HUDEP-2 (cell line): ENCODE data around the gene CACNA1H.

Experiments used
- DNase-seq, 76 experiments: peaks; one replicate each; lab custom pipeline; 2025; ENCODE audit not compliant: unreplicated experiment in 76 of 76; lab: John Stamatoyannopoulos, UW

Gene CACNA1H

DNA sequence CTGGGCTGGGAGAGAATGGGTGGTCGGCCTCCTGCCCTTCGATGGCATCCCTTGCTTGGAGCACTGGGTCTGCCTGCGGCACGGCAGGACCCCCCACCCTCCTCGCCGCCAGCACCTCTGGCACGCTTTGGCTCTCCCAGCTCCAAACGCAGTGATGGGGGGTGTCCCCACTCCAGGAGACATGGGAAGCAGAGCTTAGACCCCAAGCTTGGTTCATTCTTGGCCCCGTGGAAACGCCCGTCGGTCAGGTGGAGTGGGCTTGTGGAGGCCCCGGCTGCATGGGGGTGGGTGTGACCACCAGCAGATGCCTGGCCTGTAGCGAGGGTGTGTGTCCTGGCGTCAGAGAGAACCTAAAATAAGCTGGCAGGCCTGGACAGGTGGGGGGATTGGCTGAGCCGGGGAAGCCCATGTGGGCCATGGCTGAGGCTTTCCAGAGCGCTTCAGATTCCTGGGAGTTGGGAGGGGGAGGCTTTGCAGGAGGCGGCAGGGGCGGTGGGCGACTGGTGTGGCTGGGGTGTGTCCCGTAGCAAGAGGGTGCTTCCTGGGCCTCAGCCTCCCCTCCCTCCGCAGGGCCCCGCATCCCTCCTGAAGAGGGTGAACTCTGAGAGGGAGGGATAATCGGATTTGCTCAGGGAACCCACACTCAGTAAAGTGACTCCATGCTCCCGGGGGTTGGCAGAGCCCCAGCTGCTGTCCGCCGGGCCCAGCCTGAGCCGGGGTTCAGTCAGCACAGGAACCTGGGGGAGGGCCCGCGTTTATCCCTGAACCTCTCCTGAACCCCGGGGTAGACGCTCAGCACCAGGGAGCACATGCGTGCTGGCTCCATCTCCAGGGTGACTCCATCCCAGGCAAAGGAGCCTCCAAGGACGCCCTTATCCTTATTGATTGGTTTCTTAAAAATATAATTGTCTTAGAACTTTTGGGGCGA is 3.4 kb downstream of the CACNA1H start:
- no peak for DNase-seq

GRCh38 chr16:1156983-1157638 is 4.2 kb downstream of the CACNA1H start:
- no peak for DNase-seq

- no peak for DNase-seq
Observed at GRCh38 chr16:1157639-1158455, 4.9 kb downstream of the CACNA1H start.

- DNase-seq = no peak
Observed at GRCh38 chr16:1158456-1159324, 5.8 kb downstream of the CACNA1H start.

GRCh38 chr16:1159325-1159972 is 6.5 kb downstream of the CACNA1H start:
- no peak for DNase-seq

- DNase-seq = no peak
Observed at GRCh38 chr16:1159973-1160772, 7.3 kb downstream of the CACNA1H start.

DNA sequence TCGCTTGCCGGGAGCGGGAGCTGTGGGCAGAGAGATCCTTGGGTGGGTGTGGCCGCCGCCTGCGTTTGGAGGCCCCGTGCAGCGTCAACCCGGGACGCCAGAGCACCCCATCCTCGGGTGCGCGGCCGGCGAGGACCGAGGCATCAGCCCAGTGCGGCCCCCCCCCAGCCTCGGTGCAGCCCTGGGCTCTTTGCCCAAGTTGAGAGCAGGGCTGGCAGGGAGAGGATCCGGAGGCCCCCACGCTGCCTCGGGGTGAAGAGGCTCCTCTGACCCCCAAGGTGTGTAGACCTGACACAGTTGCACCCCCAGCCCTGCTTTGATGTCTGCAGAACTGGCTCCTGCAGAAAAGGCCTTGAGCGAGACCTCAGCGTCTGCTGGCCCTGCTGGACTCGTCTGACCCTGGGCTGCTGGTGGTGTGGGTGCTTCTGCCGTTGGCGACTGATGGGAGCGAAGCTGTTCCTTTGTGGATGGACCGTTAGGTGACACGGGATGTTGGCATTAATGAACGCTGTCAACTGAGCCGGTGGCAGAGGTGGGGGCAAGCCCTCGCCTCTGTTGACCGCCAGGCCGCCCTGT is 8.0 kb downstream of the CACNA1H start:
- DNase-seq = no peak

- DNase-seq = no peak
Observed at GRCh38 chr16:1162701-1163566, 10.0 kb downstream of the CACNA1H start.

DNA sequence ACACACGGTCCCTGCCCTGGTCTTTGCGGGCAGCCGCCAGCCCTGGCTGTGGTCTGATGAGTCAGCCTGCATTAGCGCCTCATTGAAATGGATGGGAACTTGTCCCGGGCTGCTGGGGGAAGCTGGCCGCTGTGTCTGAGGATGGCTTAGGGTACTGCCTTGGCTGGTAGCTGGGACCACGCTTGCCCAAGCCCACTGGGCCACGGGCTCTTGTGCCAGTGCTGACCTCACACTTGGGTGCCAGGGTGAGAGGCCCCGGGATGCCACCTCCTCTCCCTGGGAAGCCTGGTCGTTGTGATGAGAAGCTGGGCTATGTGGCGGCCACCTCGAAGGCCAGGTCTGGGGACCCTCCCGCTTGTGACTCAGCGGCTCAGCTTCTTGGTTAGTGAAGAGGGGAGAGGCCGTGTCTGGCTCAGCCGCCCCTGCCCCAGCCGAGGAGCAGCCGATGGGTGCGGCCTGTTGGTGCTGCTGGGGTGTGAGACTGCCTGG is 10.7 kb downstream of the CACNA1H start:
- DNase-seq = peak in 1 of 76 experiments; percentile 9

- no peak for DNase-seq
Observed at GRCh38 chr16:1164382-1164781, 11.5 kb downstream of the CACNA1H start.

DNA sequence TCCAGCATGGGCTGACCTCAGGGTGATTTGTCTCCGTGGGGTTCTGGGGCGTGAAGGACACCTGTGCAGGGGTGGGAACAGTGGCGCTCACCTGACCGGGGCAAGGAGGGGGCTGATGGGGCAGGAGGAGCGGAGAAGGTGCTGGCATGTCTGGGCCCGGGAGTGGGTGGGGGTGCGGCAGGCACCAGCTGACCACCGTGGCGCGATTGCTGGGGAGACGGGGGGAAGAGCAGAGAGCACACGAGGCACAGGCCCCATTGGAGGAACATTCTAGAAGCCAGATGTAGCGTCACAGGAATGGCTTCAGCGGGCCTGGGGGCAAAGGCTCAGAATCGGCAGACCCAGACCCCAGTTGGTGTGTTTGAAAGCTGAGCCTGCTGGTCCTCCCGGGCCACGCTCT is 12.1 kb downstream of the CACNA1H start:
- DNase-seq = no peak

- DNase-seq = no peak
Observed at GRCh38 chr16:1165511-1165910, 12.6 kb downstream of the CACNA1H start.

GRCh38 chr16:1167276-1168107 is 14.6 kb downstream of the CACNA1H start:
- DNase-seq = no peak

GRCh38 chr16:1168837-1169236 is 15.9 kb downstream of the CACNA1H start:
- no peak for DNase-seq

DNA sequence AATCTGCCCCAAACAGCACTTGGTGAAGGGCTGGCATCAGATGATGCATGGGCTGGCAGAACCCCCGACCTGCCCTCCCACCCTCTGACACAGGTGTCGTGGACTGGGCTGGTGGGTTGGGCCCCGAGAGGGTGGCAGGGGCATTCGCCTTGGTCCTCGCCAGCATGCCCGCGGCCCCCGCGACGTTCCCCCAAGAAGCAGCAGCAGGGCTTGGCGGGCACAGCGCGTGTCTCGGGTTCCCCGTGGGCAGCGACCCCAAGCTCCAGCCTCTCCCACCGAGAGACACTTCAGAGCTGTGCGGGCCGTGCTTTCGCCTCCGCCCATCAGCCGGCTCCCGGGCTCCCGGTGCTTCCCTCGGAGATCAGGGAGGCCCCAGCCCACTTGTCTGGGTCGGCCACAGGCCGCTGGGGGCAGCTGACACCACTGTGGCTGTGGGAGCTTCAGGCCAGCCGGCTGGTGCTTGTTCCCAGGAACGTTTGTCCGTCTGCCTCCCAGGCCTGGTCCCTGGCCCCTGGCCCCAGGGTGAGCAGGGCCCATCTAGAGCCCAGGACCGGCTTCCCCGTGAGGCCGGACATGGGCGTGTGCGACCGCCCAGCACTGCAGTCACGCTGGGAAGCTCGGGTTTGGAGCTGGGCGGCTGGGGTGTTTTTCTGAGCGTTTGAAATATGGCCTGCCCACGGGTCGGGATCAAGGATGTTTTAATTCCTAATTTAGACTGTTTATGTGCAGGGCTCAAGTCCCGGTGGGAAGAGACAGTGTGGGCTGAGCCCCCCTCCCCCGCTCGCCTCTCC is 16.6 kb downstream of the CACNA1H start:
- no peak for DNase-seq

DNA sequence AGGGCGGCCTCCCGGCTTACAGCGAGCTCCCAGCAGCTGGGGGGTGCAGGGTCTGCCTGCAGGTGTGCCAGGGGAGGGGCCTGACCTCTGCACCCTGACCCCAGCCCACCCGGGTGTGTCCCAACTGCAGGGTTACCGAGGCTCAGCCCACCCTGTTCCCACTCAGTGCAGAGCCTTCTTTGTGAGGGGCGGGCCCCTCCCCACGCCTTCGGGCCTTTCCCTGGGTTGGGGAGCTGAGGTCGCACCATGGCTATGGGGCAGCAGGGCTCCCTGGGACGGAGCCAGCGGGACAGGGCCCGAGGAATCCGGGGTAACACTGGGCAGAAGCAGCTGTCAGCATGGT is 17.1 kb downstream of the CACNA1H start:
- no peak for DNase-seq
